Transverse colon (tissue), 3 donors: ENCODE results near the gene DIPK1A.

Experiments
- CTCF ChIP-seq, 5 experiments: fragments of 200-600 bp in 3 of 5; fragments of 450-650 bp in 2 of 5; sonication (generic) in 3 of 5; IDR thresholded peaks; 1 replicate in 2 of 5; 2 replicates in 3 of 5; pipeline ENCODE4 v1.5.1; 2016 to 2017; ENCODE audit warnings: antibody characterized with exemption in 5 of 5, inconsistent platforms in 3 of 5, mild to moderate bottlenecking in 2 of 5, moderate library complexity in 1 of 5
- POLR2A ChIP-seq: fragments of 450-650 bp; IDR thresholded peaks from one replicate; pipeline ENCODE4 v1.6.1; 2016; ENCODE audit warnings: antibody characterized with exemption, mild to moderate bottlenecking, moderate library complexity

DNA sequence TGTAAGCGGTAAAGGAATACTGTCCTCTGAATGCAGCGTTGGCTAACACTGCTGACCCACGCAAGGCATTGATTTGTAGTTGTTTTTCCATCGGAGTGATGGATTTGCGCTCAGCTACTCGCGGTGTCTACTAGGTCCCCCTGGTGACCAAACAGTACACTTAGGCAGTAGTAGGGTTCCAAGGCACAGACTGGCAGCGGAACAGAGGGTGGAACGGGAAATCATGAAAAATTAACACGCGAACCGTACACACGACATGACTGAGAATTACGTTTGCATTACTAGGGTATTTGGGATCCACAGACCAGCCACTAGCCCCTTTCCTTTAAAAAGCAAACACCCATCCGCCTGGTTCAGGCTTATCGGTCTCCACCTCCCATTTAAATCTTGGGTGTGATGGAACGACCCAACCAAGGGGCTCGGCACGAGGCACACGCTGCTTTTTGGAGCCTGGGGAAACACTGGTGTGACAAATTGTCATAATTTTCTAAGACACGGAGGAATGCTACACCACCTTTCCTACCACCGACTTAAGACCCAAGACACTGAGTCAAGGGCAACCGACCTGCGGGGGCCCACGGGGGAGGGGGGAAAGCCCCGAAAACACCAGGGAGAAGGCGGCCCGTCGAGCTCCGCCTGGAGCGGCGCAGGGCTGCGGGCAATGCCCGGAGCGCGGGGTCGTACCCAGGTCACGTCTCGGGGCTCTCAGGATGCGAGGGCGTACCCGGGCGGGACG is 699 bp downstream of the DIPK1A start:
- peak; percentile 49 to 81 (median 57) for TF ChIP-seq CTCF (IDR thresholded peaks at IDR 0.05)
- peak; percentile 67 for TF ChIP-seq POLR2A
